SK-N-SH treated with all-trans-retinoic acid at 6 μM for 48 hours (cell line): ENCODE results near the gene USP12.

Experiments
- ARNTL ChIP-seq: fragments of 450-650 bp; formaldehyde crosslinking; IDR thresholded peaks from 2 replicates; pipeline ENCODE4 v1.5.0; 2020; ENCODE audit warnings: low read depth, mild to moderate bottlenecking, moderate library complexity, borderline replicate concordance
- GLIS3 ChIP-seq: fragments of 250-450 bp; sonication (Bioruptor Pico); IDR thresholded peaks from 2 replicates; pipeline ENCODE4 v1.5.0; 2020; ENCODE audit warnings: mild to moderate bottlenecking, moderate library complexity
- ZFP3 ChIP-seq: fragments of 250-450 bp; sonication (Bioruptor Pico); IDR thresholded peaks from 2 replicates; pipeline ENCODE4 v1.5.0; 2020; ENCODE audit warnings: mild to moderate bottlenecking, moderate library complexity
- ZNF70 ChIP-seq: fragments of 450-650 bp; formaldehyde crosslinking; IDR thresholded peaks from 2 replicates; pipeline ENCODE4 v1.5.0; 2020; ENCODE audit warnings: mild to moderate bottlenecking, moderate library complexity
- TF ChIP-seq, protein P1 (sequence below): fragments of 250-450 bp; sonication (Bioruptor Pico); IDR thresholded peaks from 2 replicates; pipeline ENCODE4 v1.5.1; 2020; ENCODE audit warnings: low read depth, mild to moderate bottlenecking, moderate library complexity

DNA sequence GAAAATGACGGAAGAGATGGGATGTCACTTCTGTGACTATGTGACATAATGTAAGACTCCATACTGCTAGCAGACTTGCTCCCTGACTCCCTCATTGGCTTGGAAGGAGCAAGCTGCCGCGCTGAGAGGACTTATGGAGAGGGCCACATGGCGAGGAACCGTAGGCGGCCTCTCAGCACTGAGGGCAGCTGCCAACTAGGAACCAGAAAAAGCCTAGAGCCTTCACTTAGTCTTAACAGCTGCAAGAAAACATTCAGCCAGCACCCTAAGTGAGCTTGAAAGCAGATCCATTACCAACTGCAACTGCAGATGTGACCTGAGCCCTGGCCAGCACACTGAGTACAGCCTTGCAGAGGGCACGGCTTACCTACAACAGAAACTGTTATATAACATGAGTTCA is 33.9 kb downstream of the USP12 start:
- TF ChIP-seq ARNTL (no peak), ZNF70 (CRISPR knock-in tag) (no peak), ZFP3 (CRISPR knock-in tag) (no peak), GLIS3 (CRISPR knock-in tag) (no peak)
- TF ChIP-seq, protein P1, sequence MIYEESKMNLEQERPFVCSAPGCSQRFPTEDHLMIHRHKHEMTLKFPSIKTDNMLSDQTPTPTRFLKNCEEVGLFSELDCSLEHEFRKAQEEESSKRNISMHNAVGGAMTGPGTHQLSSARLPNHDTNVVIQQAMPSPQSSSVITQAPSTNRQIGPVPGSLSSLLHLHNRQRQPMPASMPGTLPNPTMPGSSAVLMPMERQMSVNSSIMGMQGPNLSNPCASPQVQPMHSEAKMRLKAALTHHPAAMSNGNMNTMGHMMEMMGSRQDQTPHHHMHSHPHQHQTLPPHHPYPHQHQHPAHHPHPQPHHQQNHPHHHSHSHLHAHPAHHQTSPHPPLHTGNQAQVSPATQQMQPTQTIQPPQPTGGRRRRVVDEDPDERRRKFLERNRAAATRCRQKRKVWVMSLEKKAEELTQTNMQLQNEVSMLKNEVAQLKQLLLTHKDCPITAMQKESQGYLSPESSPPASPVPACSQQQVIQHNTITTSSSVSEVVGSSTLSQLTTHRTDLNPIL (CRISPR knock-in tag) = no peak
